Heart left ventricle (tissue), 16 donors: ENCODE measurements around the gene OR7A10. TPM values are rescaled to one million over a fixed set of nuclear protein-coding genes. Genes with fewer than 3 reads are reported as not detected.

ENCODE experiments used
- ATAC-seq, 4 donors: fragments of 200-7000 bp; cut with Tn5 transposase; one replicate each; pipeline ENCODE4 v1.9.1; 2020 to 2022; ENCODE audit warnings: moderate library complexity in 4 of 4, mild to moderate bottlenecking in 3 of 4, moderate number of reproducible peaks in 1 of 4
- DNase-seq, 5 donors: peaks; one replicate each; pipeline ENCODE4 v3.0.0-alpha.2; 2020
- H3K27ac ChIP-seq, 12 donors: fragments of 200-600 bp; sonication (generic) in 4 of 12; one replicate each; pipeline versions ENCODE4 v1.5.0 to v1.8.0; 2016 to 2022; ENCODE audit warnings: mild to moderate bottlenecking in 2 of 12
- H3K27me3 ChIP-seq, 9 donors: fragments of 200-600 bp; sonication (generic) in 2 of 9; one replicate each; pipeline versions ENCODE4 v1.5.1 to v1.8.0; 2016 to 2022; ENCODE audit warnings: mild to moderate bottlenecking in 3 of 9
- H3K36me3 ChIP-seq, 9 donors: fragments of 200-600 bp; sonication (generic) in 2 of 9; one replicate each; pipeline versions ENCODE4 v1.5.0 to v1.8.0; 2018 to 2022; ENCODE audit warnings: mild to moderate bottlenecking in 2 of 9
- H3K4me1 ChIP-seq, 12 donors: fragments of 200-600 bp; sonication (generic) in 4 of 12; one replicate each; pipeline versions ENCODE4 v1.5.0 to v1.8.0; 2016 to 2022; ENCODE audit warnings: mild to moderate bottlenecking in 3 of 12
- H3K4me3 ChIP-seq, 12 donors: fragments of 200-600 bp; sonication (generic) in 4 of 12; one replicate each; pipeline versions ENCODE4 v1.5.0 to v1.8.0; 2017 to 2022; ENCODE audit warnings: mild to moderate bottlenecking in 9 of 12, moderate library complexity in 4 of 12
- H3K9me3 ChIP-seq, 12 donors: fragments of 200-600 bp; sonication (generic) in 4 of 12; one replicate each; pipeline versions ENCODE4 v1.5.0 to v1.8.0; 2016 to 2022; ENCODE audit warnings: mild to moderate bottlenecking in 1 of 12
- POLR2A ChIP-seq, 2 donors: fragments of 450-650 bp; IDR thresholded peaks; one replicate each; pipeline ENCODE4 v1.6.1; 2017; ENCODE audit warnings: antibody characterized with exemption in 2 of 2, mild to moderate bottlenecking in 2 of 2, moderate library complexity in 2 of 2
- WGBS, 4 donors: extraction: QIAGEN DNeasy Blood & Tissue Kit in 2 of 4; methylation state at CpG; one replicate each; pipeline versions ENCODE4 v1.1.5 to v1.1.7; 2013 to 2018; 5-methylcytosine and 5-hydroxymethylcytosine counted together
- intact Hi-C, 10 donors: fragments of 100-400 bp; cut with DNase I; formaldehyde crosslinking; loops; one replicate each; pipeline versions ENCODE4 v1.11.1 to v1.14.2; 2022
- polyA plus RNA-seq, 2 donors: library from polyadenylated mRNA; stranded (reverse); fragments of 200-250 nt; gene quantifications; one replicate each; pipeline ENCODE4 v1.2.3, GENCODE V29; 2013
- total RNA-seq, 9 donors: library from RNA; depleted of rRNA in 2 of 9; stranded (reverse); fragments of >200 nt in 2 of 9; fragmentation: NEBNext Ultra II Directional in 3 of 9; extraction: Animal tissue kit (Norgen Biotek cat#: 25700) in 3 of 9; gene quantifications; one replicate each; pipeline versions ENCODE4 v1.1.0 to v1.2.4, GENCODE V29; 2016 to 2023
- TF ChIP-seq, protein P1 (sequence below), 12 donors: fragments of 200-600 bp; sonication (generic) in 4 of 12; IDR thresholded peaks; one replicate each; pipeline versions ENCODE4 v1.5.0 to v1.8.0; 2018 to 2022; ENCODE audit warnings: antibody characterized with exemption in 12 of 12, mild to moderate bottlenecking in 5 of 12
- donor health status: ischemic (EF 13 %, LVEDD 7.1; RV severe dilation, severe dysfunction).
- donor health status: healthy with polysubstance abuse.
- donor health status: DM: no; HTN: yes; CAD: no.
- donor health status: DM: no; HTN: no; CAD: no.
- donor health status: ischemic (EF 25% LVEDD 6.9; RV normal size, moderate dysfunction).
- donor health status: ischemic (EF 25% LVEDD 5.7; RV mildly dilated, moderate dysfunction).
- donor health status: healthy.
- donor health status: DM: yes; HTN: yes; CAD: no.
- donor health status: ischemic (EF 35%, LVEDD 5.7; RV mildly dilated, moderate dysfunction).
- donor health status: nonischemic (EF 11% LVEDD 7.7; RV severe dilation, severe dysfunction).
- donor health status: DM: yes; HTN: yes; CAD: no.
- donor health status: PGD.
- donor health status: ischemic (EF 29% LVEDD 5.4; RV normal size, mild dysfunction).
- donor health status: nonischemic (EF 23%, LVEDD 6.1; RV moderate dilation, normal function).

The OR7A10 gene
- total and polyA plus RNA-seq, 11 donors: not detected

DNA sequence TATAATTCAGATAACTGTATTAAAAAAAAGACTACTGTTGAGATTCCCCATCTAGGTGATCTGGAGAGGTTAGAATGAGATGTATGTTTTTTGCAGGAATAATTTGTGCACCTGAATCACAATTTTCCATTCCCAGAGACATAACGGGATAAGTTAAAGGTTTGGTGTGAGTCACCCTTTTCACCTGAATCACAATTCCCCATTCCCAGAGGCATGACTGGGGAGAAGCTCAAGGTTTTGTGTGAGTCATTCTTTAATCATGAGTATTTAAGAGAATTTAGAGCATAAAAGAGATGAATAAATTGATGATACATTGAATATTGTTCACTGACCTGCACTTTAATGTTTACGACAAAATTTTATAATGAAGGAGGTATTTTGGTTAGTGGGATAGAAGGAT is 22.7 kb downstream of the OR7A10 start:
- H3K27me3 ChIP-seq: peaks cover 0 to 17% (median 0%) of the 10 kb centered on the region in 9 donors
- DNase-seq: no peak
- TF ChIP-seq, protein P1, sequence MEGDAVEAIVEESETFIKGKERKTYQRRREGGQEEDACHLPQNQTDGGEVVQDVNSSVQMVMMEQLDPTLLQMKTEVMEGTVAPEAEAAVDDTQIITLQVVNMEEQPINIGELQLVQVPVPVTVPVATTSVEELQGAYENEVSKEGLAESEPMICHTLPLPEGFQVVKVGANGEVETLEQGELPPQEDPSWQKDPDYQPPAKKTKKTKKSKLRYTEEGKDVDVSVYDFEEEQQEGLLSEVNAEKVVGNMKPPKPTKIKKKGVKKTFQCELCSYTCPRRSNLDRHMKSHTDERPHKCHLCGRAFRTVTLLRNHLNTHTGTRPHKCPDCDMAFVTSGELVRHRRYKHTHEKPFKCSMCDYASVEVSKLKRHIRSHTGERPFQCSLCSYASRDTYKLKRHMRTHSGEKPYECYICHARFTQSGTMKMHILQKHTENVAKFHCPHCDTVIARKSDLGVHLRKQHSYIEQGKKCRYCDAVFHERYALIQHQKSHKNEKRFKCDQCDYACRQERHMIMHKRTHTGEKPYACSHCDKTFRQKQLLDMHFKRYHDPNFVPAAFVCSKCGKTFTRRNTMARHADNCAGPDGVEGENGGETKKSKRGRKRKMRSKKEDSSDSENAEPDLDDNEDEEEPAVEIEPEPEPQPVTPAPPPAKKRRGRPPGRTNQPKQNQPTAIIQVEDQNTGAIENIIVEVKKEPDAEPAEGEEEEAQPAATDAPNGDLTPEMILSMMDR (IDR thresholded peaks at IDR 0.05): no peak
- TF ChIP-seq POLR2A (IDR thresholded peaks at IDR 0.05): no peak
- ATAC-seq: no peak
- WGBS, 4 donors: 89 to 92% (median 91%) methylated on average over 2 of the region's 2 CpGs
- H3K4me3 ChIP-seq: no peak overlapping the region
- intact Hi-C loops: no loop called here
- no peaks in the 10 kb centered on the region for H3K4me1 ChIP-seq
- no peaks in the 10 kb centered on the region for H3K36me3 ChIP-seq
- peaks cover 0 to 4% (median 0%) of the 10 kb centered on the region in 12 donors for H3K9me3 ChIP-seq
- no peak overlapping the region for H3K27ac ChIP-seq

DNA sequence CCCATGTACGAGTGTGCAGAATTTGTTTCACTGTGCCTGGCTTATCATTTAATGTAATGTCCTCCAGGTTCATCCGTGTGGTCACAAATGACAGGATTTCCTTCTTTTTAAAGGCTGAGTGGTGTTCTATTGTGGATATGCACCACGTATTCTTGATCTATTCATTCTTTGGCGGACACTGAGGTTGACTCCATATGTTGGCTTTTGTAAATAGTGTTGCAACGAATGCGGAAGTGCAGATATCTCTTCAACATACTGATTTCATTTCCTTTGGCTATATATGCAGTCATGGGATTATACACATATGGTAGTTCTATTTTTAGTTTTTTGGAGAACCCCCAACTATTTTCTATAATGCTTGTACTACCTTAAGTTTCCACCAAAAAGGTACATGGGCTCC is 26.8 kb downstream of the OR7A10 start:
- H3K27me3 ChIP-seq: peaks cover 0 to 17% (median 0%) of the 10 kb centered on the region in 9 donors
- WGBS, 4 donors: 33 to 44% (median 44%) methylated on average over 6 of the region's 6 CpGs
- intact Hi-C loops: no loop called here
- no peaks in the 10 kb centered on the region for H3K4me1 ChIP-seq
- no peaks in the 10 kb centered on the region for H3K36me3 ChIP-seq
- ATAC-seq: no peak
- no peak overlapping the region for H3K27ac ChIP-seq
- H3K9me3 ChIP-seq: peaks cover 0 to 4% (median 0%) of the 10 kb centered on the region in 12 donors
- no peak for TF ChIP-seq POLR2A (IDR thresholded peaks at IDR 0.05)
- TF ChIP-seq, protein P1 (IDR thresholded peaks at IDR 0.05): no peak
- no peak for DNase-seq
- no peak overlapping the region for H3K4me3 ChIP-seq

DNA sequence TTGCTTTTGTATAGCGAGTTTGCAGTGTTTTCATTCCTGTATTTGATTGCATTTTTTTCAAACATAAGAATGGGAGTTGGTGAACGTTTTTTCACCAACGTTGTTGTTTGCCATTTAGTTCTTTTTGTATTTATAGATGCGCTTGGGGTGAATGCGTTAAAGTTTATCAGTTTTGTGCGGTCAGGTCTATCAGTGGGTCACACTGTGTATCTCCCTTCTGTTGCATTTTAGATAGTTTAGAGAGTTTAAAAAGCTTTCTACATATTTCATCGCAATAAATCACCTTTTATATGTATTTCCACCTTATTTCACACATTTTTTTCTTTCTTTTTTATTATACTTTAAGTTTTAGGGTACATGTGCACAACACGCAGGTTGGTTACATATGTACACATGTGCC is 30.1 kb downstream of the OR7A10 start:
- 74 to 80% (median 78%) methylated on average over 8 of the region's 8 CpGs for WGBS, 4 donors
- H3K4me1 ChIP-seq: no peaks in the 10 kb centered on the region
- intact Hi-C loops: no loop called here
- H3K36me3 ChIP-seq: no peaks in the 10 kb centered on the region
- no peak overlapping the region for H3K27ac ChIP-seq
- ATAC-seq: no peak
- peaks cover 0 to 1% (median 0%) of the 10 kb centered on the region in 9 donors for H3K27me3 ChIP-seq
- H3K9me3 ChIP-seq: no peaks in the 10 kb centered on the region
- no peak for TF ChIP-seq POLR2A (IDR thresholded peaks at IDR 0.05)
- TF ChIP-seq, protein P1 (IDR thresholded peaks at IDR 0.05): no peak
- H3K4me3 ChIP-seq: no peak overlapping the region
- no peak for DNase-seq

DNA sequence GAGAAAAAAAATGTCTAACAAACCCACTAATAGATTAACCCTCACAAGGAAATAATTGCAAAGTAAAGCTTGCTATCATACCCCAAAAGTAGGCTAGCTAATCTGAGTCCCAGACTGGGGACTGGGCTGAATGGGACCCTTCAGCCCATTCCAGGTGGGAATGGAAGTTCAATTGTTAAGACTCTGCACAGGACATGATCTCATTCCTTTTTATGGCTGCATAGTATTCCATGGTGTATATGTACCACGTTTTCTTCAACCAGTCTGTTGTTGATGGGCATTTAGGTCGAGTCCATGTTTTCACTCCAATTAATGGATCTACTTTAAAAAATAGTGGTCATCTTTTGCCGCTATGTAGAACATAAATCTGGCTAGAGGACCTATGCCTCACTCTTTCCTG is 31.7 kb downstream of the OR7A10 start:
- 51 to 68% (median 56%) methylated on average over 3 of the region's 3 CpGs for WGBS, 4 donors
- DNase-seq (no peak), ATAC-seq (no peak)
- Histone ChIP-seq H3K27ac (no peak overlapping the region), H3K4me1 (no peaks in the 10 kb centered on the region), H3K4me3 (no peak overlapping the region), H3K27me3 (no peaks in the 10 kb centered on the region), H3K36me3 (no peaks in the 10 kb centered on the region), H3K9me3 (no peaks in the 10 kb centered on the region)
- TF ChIP-seq, protein P1 (IDR thresholded peaks at IDR 0.05): no peak
- TF ChIP-seq POLR2A (IDR thresholded peaks at IDR 0.05): no peak
- intact Hi-C loops: no loop called here
